ENCODE results near the gene TTLL3.

TTLL3 gene

GRCh38 chr3:9800529-9800928 lies 9.5 kb upstream of the TTLL3 start:
- TF ChIP-seq SIN3A (IDR thresholded peaks at IDR 0.05; ENCODE audit: borderline replicate concordance, insufficient read depth, low read length) (no peak), TAF1 (IDR thresholded peaks at IDR 0.05; ENCODE audit: borderline replicate concordance, insufficient read depth, low read length) (no peak), REST (IDR thresholded peaks at IDR 0.05; ENCODE audit: insufficient read depth in 1 of 2, low read depth in 2 of 2, low read length in 2 of 2) (no peak), FOXP2 (optimal IDR thresholded peaks at IDR 0.05; ENCODE audit: borderline replicate concordance, extremely low read depth, extremely low read length, insufficient read depth) (no peak), POLR2AphosphoS5 (IDR thresholded peaks at IDR 0.05; ENCODE audit: low read depth, low read length) (no peak)

- TF ChIP-seq REST (IDR thresholded peaks at IDR 0.05; ENCODE audit: insufficient read depth in 1 of 2, low read depth in 2 of 2, low read length in 2 of 2) (no peak), POLR2AphosphoS5 (IDR thresholded peaks at IDR 0.05; ENCODE audit: low read depth, low read length) (no peak), SIN3A (IDR thresholded peaks at IDR 0.05; ENCODE audit: borderline replicate concordance, insufficient read depth, low read length) (no peak), FOXP2 (optimal IDR thresholded peaks at IDR 0.05; ENCODE audit: borderline replicate concordance, extremely low read depth, extremely low read length, insufficient read depth) (no peak), TAF1 (IDR thresholded peaks at IDR 0.05; ENCODE audit: borderline replicate concordance, insufficient read depth, low read length) (no peak)
Measured at GRCh38 chr3:9803494-9803893, 6.6 kb upstream of the TTLL3 start.

- TF ChIP-seq TAF1 (IDR thresholded peaks at IDR 0.05; ENCODE audit: borderline replicate concordance, insufficient read depth, low read length) = no peak
- TF ChIP-seq FOXP2 (optimal IDR thresholded peaks at IDR 0.05; ENCODE audit: borderline replicate concordance, extremely low read depth, extremely low read length, insufficient read depth) = no peak
- TF ChIP-seq REST (IDR thresholded peaks at IDR 0.05; ENCODE audit: insufficient read depth in 1 of 2, low read depth in 2 of 2, low read length in 2 of 2) = no peak
- TF ChIP-seq POLR2AphosphoS5 (IDR thresholded peaks at IDR 0.05; ENCODE audit: low read depth, low read length) = no peak
- no peak for TF ChIP-seq SIN3A (IDR thresholded peaks at IDR 0.05; ENCODE audit: borderline replicate concordance, insufficient read depth, low read length)
Measured at GRCh38 chr3:9804996-9805395, 5.1 kb upstream of the TTLL3 start.

GRCh38 chr3:9806137-9806536 lies 3.9 kb upstream of the TTLL3 start:
- TF ChIP-seq FOXP2 (optimal IDR thresholded peaks at IDR 0.05; ENCODE audit: borderline replicate concordance, extremely low read depth, extremely low read length, insufficient read depth) (no peak), TAF1 (IDR thresholded peaks at IDR 0.05; ENCODE audit: borderline replicate concordance, insufficient read depth, low read length) (no peak), REST (IDR thresholded peaks at IDR 0.05; ENCODE audit: insufficient read depth in 1 of 2, low read depth in 2 of 2, low read length in 2 of 2) (no peak), SIN3A (IDR thresholded peaks at IDR 0.05; ENCODE audit: borderline replicate concordance, insufficient read depth, low read length) (no peak), POLR2AphosphoS5 (IDR thresholded peaks at IDR 0.05; ENCODE audit: low read depth, low read length) (no peak)
